Stomach (tissue), 4 donors: ENCODE results near the gene MCF2L2.

ENCODE experiments used
- POLR2A ChIP-seq, 4 donors: fragments of 450-650 bp; IDR thresholded peaks; one replicate each; pipeline ENCODE4 v1.6.1; 2016; ENCODE audit warnings: antibody characterized with exemption in 4 of 4, control low read depth in 2 of 4, mild to moderate bottlenecking in 1 of 4, moderate library complexity in 1 of 4
- POLR2AphosphoS5 ChIP-seq, 3 donors: sonication (generic); formaldehyde crosslinking; IDR thresholded peaks; one replicate each; pipeline ENCODE4 v1.6.1; 2016; ENCODE audit warnings: antibody characterized with exemption in 3 of 3
- TF ChIP-seq, protein P1 (sequence below), 7 experiments: fragments of 450-650 bp in 4 of 7; fragments of 200-600 bp in 3 of 7; sonication (generic) in 3 of 7; IDR thresholded peaks; one replicate each; pipeline ENCODE4 v1.5.1; 2016 to 2019; ENCODE audit warnings: antibody characterized with exemption in 7 of 7, control low read depth in 2 of 7, mild to moderate bottlenecking in 1 of 7

DNA sequence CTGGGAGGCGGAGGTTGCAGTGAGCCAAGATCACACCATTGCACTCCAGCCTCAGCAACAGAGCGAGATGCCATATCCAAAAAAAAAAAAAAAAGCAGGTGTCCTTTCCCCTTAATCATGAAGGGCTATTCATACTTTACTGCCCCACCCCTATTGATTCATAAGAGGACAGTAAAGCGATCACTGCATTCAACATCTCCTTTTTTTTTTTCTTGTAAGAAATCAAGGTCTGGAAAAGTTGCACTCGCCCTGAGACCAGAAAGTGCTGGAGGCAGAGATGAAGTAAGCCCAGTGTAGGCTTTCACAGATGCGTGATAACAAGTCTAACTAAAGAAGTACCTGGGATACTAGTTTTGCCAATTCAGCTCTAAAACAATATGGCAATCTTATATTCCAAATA lies 151.2 kb downstream of the MCF2L2 start:
- TF ChIP-seq POLR2AphosphoS5 (IDR thresholded peaks at IDR 0.05) (no peak), POLR2A (IDR thresholded peaks at IDR 0.05) (no peak)
- TF ChIP-seq, protein P1, sequence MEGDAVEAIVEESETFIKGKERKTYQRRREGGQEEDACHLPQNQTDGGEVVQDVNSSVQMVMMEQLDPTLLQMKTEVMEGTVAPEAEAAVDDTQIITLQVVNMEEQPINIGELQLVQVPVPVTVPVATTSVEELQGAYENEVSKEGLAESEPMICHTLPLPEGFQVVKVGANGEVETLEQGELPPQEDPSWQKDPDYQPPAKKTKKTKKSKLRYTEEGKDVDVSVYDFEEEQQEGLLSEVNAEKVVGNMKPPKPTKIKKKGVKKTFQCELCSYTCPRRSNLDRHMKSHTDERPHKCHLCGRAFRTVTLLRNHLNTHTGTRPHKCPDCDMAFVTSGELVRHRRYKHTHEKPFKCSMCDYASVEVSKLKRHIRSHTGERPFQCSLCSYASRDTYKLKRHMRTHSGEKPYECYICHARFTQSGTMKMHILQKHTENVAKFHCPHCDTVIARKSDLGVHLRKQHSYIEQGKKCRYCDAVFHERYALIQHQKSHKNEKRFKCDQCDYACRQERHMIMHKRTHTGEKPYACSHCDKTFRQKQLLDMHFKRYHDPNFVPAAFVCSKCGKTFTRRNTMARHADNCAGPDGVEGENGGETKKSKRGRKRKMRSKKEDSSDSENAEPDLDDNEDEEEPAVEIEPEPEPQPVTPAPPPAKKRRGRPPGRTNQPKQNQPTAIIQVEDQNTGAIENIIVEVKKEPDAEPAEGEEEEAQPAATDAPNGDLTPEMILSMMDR (IDR thresholded peaks at IDR 0.05): no peak
